Right lobe of liver (tissue), 6 donors: Measurements from ENCODE around the gene KRI1. TPM values are rescaled to one million over a fixed set of nuclear protein-coding genes. Genes with fewer than 3 reads are reported as not detected.
A peak's percentile ranks its signal among the peaks of the same experiment; 100 is the strongest.

Experiments used
- ATAC-seq, 4 donors: fragments of 200-7000 bp; cut with Tn5 transposase; one replicate each; pipeline ENCODE4 v1.9.1; 2020; ENCODE audit warnings: mild to moderate bottlenecking in 4 of 4, moderate library complexity in 4 of 4
- DNase-seq, 3 donors: peaks; one replicate each; pipeline ENCODE4 v3.0.0-alpha.2; 2020
- H3K27ac ChIP-seq, 3 donors: fragments of 200-600 bp; one replicate each; pipeline ENCODE4 v1.8.0; 2022
- H3K27me3 ChIP-seq, 2 donors: fragments of 200-600 bp; one replicate each; pipeline ENCODE4 v1.8.0; 2022
- H3K36me3 ChIP-seq, 4 donors: fragments of 200-600 bp; sonication (generic) in 1 of 4; one replicate each; pipeline versions ENCODE4 v1.5.1 to v1.8.0; 2017 to 2022; ENCODE audit warnings: control low read depth in 1 of 4
- H3K4me1 ChIP-seq, 4 donors: fragments of 200-600 bp; sonication (generic) in 1 of 4; one replicate each; pipeline versions ENCODE4 v1.5.1 to v1.8.0; 2017 to 2022; ENCODE audit warnings: control low read depth in 1 of 4
- H3K4me3 ChIP-seq, 3 donors: fragments of 200-600 bp; one replicate each; pipeline ENCODE4 v1.8.0; 2022
- H3K9me3 ChIP-seq, 4 donors: fragments of 200-600 bp; sonication (generic) in 1 of 4; one replicate each; pipeline versions ENCODE4 v1.5.1 to v1.8.0; 2017 to 2022; ENCODE audit warnings: control low read depth in 1 of 4
- POLR2A ChIP-seq: fragments of 450-650 bp; IDR thresholded peaks from one replicate; pipeline ENCODE4 v1.6.1; 2017; ENCODE audit warnings: antibody characterized with exemption, mild to moderate bottlenecking
- WGBS: methylation state at CpG from one replicate; pipeline ENCODE4 v1.1.6; 2018; ENCODE audit warnings: low coverage, low lambda C conversion rate; ENCODE audit not compliant: insufficient coverage; ENCODE audit errors: missing lambda C conversion rate; 5-methylcytosine and 5-hydroxymethylcytosine counted together
- intact Hi-C, 2 donors: fragments of 100-400 bp; cut with DNase I; formaldehyde crosslinking; loops; one replicate each; pipeline versions ENCODE4 v1.11.2 to v1.14.1; 2022
- total RNA-seq, 6 experiments: library from RNA; depleted of rRNA in 2 of 6; stranded (reverse); fragments of >200 nt in 2 of 6; fragmentation: NEBNext Ultra II Directional in 3 of 6; extraction: Animal tissue kit (Norgen Biotek cat#: 25700) in 3 of 6; gene quantifications; one replicate each; pipeline versions ENCODE4 v1.1.0 to v1.2.4, GENCODE V29; 2016 to 2023
- TF ChIP-seq, protein P1 (sequence below), 4 donors: fragments of 200-600 bp in 3 of 4; fragments of 450-650 bp in 1 of 4; IDR thresholded peaks; one replicate each; pipeline versions ENCODE4 v1.5.1 to v1.8.0; 2016 to 2022; ENCODE audit warnings: antibody characterized with exemption in 4 of 4, mild to moderate bottlenecking in 2 of 4
- donor health status: DM: no; HTN: yes; CAD: no.
- donor health status: DM: no; HTN: no; CAD: no.
- donor health status: DM: no; HTN: no; CAD: no.
- donor health status: DM: no; HTN: yes; CAD: no.
- donor health status: DM: no; HTN: yes; CAD: no.

KRI1 gene
- total RNA-seq, 6 experiments from 2014 or later: 5.8 to 9.6 (median 8.5) TPM

- Histone ChIP-seq H3K4me3 (no peak overlapping the region), H3K9me3 (no peaks in the 10 kb centered on the region), H3K4me1 (peaks cover 0 to 6% (median 0%) of the 10 kb centered on the region in 4 donors), H3K27ac (no peak overlapping the region), H3K27me3 (no peaks in the 10 kb centered on the region), H3K36me3 (no peaks in the 10 kb centered on the region)
- no peak for DNase-seq
- intact Hi-C loops: no loop called here
- 91% methylated on average over 12 of the region's 15 CpGs for WGBS
- ATAC-seq: no peak
- TF ChIP-seq, protein P1, sequence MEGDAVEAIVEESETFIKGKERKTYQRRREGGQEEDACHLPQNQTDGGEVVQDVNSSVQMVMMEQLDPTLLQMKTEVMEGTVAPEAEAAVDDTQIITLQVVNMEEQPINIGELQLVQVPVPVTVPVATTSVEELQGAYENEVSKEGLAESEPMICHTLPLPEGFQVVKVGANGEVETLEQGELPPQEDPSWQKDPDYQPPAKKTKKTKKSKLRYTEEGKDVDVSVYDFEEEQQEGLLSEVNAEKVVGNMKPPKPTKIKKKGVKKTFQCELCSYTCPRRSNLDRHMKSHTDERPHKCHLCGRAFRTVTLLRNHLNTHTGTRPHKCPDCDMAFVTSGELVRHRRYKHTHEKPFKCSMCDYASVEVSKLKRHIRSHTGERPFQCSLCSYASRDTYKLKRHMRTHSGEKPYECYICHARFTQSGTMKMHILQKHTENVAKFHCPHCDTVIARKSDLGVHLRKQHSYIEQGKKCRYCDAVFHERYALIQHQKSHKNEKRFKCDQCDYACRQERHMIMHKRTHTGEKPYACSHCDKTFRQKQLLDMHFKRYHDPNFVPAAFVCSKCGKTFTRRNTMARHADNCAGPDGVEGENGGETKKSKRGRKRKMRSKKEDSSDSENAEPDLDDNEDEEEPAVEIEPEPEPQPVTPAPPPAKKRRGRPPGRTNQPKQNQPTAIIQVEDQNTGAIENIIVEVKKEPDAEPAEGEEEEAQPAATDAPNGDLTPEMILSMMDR (IDR thresholded peaks at IDR 0.05): no peak
- no peak for TF ChIP-seq POLR2A
Observed at GRCh38 chr19:10520652-10521318, 45.0 kb downstream of the KRI1 start.

GRCh38 chr19:10519421-10519820 lies 46.4 kb downstream of the KRI1 start:
- Histone ChIP-seq H3K27me3 (peaks cover 0 to 7% of the 10 kb centered on the region in 2 donors), H3K4me3 (no peak overlapping the region), H3K36me3 (no peaks in the 10 kb centered on the region), H3K9me3 (no peaks in the 10 kb centered on the region), H3K4me1 (peaks cover 0 to 6% (median 0%) of the 10 kb centered on the region in 4 donors), H3K27ac (no peak overlapping the region)
- TF ChIP-seq, protein P1 (IDR thresholded peaks at IDR 0.05): no peak
- TF ChIP-seq POLR2A: no peak
- WGBS: 66% methylated on average over 5 of the region's 7 CpGs
- ATAC-seq (no peak), DNase-seq (no peak)
- intact Hi-C loops: no loop called here

DNA sequence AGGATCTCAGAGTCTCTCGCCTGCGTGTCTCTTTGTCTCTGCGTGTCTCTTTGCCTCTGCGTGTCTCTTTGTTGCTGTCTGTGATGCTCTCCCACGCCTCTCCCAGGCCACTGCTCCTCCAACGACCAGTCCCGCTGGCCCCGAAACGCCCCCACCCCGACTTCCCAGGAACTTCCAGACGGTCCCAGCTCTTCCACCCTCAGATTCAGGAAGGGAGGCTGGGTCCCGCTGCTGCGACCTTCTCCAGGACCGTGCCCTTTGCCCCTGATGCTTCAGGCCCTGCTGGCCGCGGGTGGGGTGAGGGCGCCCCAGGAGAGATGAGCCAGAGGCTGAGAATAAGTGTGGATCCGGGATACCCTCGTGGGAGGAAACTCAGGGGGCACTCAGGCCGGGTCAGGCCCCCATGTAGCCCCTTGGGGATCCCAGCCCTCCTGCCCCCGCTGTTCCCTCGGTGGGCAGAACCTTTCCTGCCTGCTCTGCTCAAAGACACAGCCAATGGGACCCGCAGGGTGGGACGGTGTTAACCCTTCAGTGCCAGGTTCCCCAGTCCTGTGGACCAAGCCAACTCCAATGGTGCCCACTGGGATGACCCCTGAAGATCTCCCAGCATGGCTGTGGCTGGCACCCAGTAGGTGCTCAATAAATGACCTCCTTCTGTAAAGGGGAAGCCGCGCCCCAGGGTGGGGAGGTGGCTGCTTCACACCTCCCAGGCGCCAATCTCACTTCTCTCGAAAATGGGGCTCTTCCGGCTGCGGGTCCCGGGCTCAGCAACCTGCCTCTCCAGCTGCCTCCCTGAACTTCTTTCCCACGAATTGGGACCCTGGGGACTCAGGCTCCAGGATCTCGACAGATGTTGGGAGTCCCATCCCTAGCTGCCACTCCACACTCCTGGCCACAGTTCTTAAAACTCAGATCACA lies 47.1 kb downstream of the KRI1 start:
- H3K36me3 ChIP-seq: no peaks in the 10 kb centered on the region
- no peak overlapping the region for H3K4me3 ChIP-seq
- peaks cover 0 to 6% (median 0%) of the 10 kb centered on the region in 4 donors for H3K4me1 ChIP-seq
- TF ChIP-seq, protein P1 (IDR thresholded peaks at IDR 0.05): no peak
- TF ChIP-seq POLR2A: no peak
- intact Hi-C loops: no loop called here
- no peak for DNase-seq
- peaks cover 0 to 12% of the 10 kb centered on the region in 2 donors for H3K27me3 ChIP-seq
- no peaks in the 10 kb centered on the region for H3K9me3 ChIP-seq
- ATAC-seq: peak in 2 of 4 donors; percentile 12 to 18
- 0% methylated on average over 11 of the region's 33 CpGs for whole genome bisulfite sequencing
- no peak overlapping the region for H3K27ac ChIP-seq

DNA sequence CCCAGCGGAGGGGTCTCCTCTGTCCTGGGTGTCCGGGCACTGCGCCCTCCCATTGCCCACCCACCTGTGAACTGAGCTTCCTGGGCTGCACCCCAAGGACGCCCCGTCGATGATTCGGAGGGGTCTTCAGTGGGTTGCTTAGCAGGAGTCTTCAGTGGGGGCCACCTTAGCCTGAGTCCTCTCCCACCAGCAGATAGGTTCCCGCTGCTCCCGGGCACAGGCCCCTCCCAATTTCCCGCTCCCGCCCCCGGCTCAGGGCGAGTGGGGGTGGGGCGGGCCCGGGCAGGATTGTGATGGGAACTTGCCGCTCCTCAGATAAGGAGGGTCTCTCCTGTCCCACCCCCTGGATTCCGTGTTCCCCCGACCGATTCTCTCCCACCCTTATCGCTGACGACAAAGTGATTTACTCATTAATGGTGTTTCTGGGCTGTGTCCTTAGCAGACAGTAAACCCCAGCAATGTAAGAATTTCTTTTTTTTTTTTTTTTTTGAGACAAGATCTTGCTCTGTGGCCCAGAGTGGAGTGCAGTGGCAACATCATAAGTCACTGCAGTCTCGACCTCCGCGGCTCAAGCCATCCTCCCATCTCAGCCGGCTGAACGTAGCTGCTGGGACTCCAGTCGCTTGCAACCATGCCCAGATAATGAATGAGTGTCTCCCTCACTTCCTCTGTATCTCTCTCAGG lies 47.9 kb downstream of the KRI1 start:
- Histone ChIP-seq H3K27ac (no peak overlapping the region), H3K4me3 (peak overlapping the region in 2 of 3 donors; percentile 15 to 40), H3K27me3 (peaks cover 0 to 20% of the 10 kb centered on the region in 2 donors), H3K4me1 (peaks cover 0 to 6% (median 0%) of the 10 kb centered on the region in 4 donors), H3K36me3 (no peaks in the 10 kb centered on the region), H3K9me3 (no peaks in the 10 kb centered on the region)
- intact Hi-C loops: no loop called here
- 3% methylated on average over 15 of the region's 27 CpGs for WGBS
- TF ChIP-seq, protein P1 (IDR thresholded peaks at IDR 0.05): no peak
- TF ChIP-seq POLR2A: no peak
- peak; percentile 45 to 57 (median 46) for ATAC-seq
- no peak for DNase-seq
